ENCODE measurements around the gene DDX24.

Gene DDX24

DNA sequence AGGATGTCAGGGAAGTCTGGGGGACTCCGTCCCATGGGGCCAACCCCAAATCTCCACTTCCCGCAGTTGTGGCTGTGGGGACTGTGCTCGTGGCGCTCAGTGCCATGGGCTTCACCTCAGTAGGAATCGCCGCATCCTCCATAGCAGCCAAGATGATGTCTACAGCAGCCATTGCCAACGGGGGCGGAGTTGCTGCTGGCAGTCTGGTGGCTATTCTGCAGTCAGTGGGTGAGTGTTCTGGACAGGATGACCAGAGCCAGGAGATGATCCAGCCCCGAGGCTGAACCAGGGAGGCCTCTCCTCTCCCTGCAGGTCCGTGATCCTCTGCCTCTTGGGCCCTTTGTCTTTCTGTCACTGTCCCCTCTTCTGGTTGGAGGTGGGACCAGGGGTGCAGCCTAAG, 20.7 kb upstream of the DDX24 start:
- Histone ChIP-seq H3K27ac (no peak overlapping the region), H3K9me3 (no peaks in the 10 kb centered on the region), H3K4me1 (ENCODE audit: control insufficient read depth in 1 of 2, insufficient read depth in 1 of 2, low read depth in 1 of 2, low read length in 1 of 2) (no peaks in the 10 kb centered on the region), H3K27me3 (no peaks in the 10 kb centered on the region), H3K4me3 (ENCODE audit: low read depth in 1 of 2, low read length in 1 of 2) (no peak overlapping the region), H3K36me3 (no peaks in the 10 kb centered on the region)
- no peak for TF ChIP-seq CTCF (IDR thresholded peaks at IDR 0.05)

GRCh38 chr14:94100847-94101246, 19.8 kb upstream of the DDX24 start:
- Histone ChIP-seq H3K9me3 (no peaks in the 10 kb centered on the region), H3K4me3 (ENCODE audit: low read depth in 1 of 2, low read length in 1 of 2) (no peak overlapping the region), H3K4me1 (ENCODE audit: control insufficient read depth in 1 of 2, insufficient read depth in 1 of 2, low read depth in 1 of 2, low read length in 1 of 2) (no peaks in the 10 kb centered on the region), H3K36me3 (no peaks in the 10 kb centered on the region), H3K27me3 (no peaks in the 10 kb centered on the region), H3K27ac (no peak overlapping the region)
- no peak for TF ChIP-seq CTCF (IDR thresholded peaks at IDR 0.05)

- Histone ChIP-seq H3K9me3 (no peaks in the 10 kb centered on the region), H3K27ac (no peak overlapping the region)
Observed at GRCh38 chr14:94099006-94099405, 18.0 kb upstream of the DDX24 start.

DNA sequence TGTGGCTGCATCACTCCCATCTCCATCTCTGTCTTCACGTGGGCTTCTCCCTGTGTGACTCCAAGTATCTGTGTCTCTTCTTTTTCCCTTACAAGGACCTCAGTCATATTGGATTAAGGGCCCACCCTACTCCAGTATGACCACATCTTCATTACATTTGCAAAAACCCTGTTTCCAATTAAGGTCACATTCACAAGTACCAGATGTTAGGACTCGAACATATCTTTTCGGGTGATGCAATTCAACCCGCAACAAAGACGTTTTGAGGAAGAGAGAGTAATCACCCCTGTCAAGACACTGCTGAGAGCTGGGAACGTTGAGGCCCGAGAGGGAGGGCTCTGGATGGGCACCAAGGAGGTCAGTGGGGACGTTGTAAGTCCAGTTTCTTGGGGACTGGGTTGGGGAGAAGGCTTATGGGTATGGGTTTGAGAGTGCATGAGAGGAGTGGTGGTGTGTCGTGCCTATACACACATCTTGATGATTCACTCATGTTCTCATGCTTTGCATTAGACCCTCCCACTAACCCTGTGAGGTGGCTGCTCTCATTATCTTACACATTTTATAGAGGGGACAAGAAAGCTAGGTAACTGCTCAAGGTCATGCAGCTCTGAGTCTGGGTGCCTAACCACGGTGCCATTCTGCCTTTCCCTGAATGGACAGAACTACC, 17.5 kb upstream of the DDX24 start:
- no peak overlapping the region for H3K4me3 ChIP-seq (ENCODE audit: low read depth in 1 of 2, low read length in 1 of 2)
- H3K4me1 ChIP-seq (ENCODE audit: control insufficient read depth in 1 of 2, insufficient read depth in 1 of 2, low read depth in 1 of 2, low read length in 1 of 2) = no peaks in the 10 kb centered on the region
- no peaks in the 10 kb centered on the region for H3K27me3 ChIP-seq
- no peak for TF ChIP-seq CTCF (IDR thresholded peaks at IDR 0.05)
- H3K36me3 ChIP-seq = no peaks in the 10 kb centered on the region
- H3K27ac ChIP-seq = no peak overlapping the region
- no peaks in the 10 kb centered on the region for H3K9me3 ChIP-seq

More at GRCh38 chr14:94099006-94099405, 18.0 kb upstream of the DDX24 start:
- no peak for TF ChIP-seq CTCF (IDR thresholded peaks at IDR 0.05)
- Histone ChIP-seq H3K27me3 (no peaks in the 10 kb centered on the region), H3K36me3 (no peaks in the 10 kb centered on the region), H3K4me3 (ENCODE audit: low read depth in 1 of 2, low read length in 1 of 2) (no peak overlapping the region), H3K4me1 (ENCODE audit: control insufficient read depth in 1 of 2, insufficient read depth in 1 of 2, low read depth in 1 of 2, low read length in 1 of 2) (no peaks in the 10 kb centered on the region)

DNA sequence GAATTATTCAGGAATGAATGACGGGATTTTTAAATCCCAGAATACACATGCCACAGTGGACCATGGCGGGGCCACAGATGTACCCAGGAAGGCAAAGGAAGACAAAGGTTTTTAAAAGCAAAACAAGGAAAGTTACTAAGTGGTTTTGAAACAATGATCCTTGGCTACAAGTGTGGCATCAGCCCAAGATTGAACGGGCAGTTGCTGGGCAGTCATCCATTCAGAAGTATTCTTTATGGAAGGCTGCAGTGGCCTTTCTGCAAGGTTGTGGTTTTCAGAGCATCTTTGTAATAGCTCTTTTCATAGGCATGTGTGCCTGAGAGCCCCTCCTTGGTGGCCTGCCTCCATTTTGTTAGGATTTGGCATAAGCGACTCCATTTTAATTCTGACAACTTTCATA, 16.1 kb upstream of the DDX24 start:
- no peak overlapping the region for H3K27ac ChIP-seq
- H3K4me1 ChIP-seq (ENCODE audit: control insufficient read depth in 1 of 2, insufficient read depth in 1 of 2, low read depth in 1 of 2, low read length in 1 of 2) = no peaks in the 10 kb centered on the region
- no peaks in the 10 kb centered on the region for H3K27me3 ChIP-seq
- H3K36me3 ChIP-seq = no peaks in the 10 kb centered on the region
- no peaks in the 10 kb centered on the region for H3K9me3 ChIP-seq
- TF ChIP-seq CTCF (IDR thresholded peaks at IDR 0.05) = no peak
- H3K4me3 ChIP-seq (ENCODE audit: low read depth in 1 of 2, low read length in 1 of 2) = no peak overlapping the region
